GM10266 (cell line): ENCODE measurements around the gene VPS37C.

Experiments used
- DNase-seq: peaks from one replicate; pipeline ENCODE4 v3.0.0; 2012; ENCODE audit errors: extremely low spot score
- CTCF ChIP-seq: IDR thresholded peaks from 2 replicates; pipeline ENCODE4 v1.5.1; 2012; ENCODE audit warnings: mild to moderate bottlenecking, low read depth; ENCODE audit not compliant: control insufficient read depth, insufficient read depth; ENCODE audit errors: missing control alignments

Gene VPS37C

GRCh38 chr11:61113201-61113600 lies 48.0 kb downstream of the VPS37C start:
- no peak for DNase-seq
- no peak for TF ChIP-seq CTCF

GRCh38 chr11:61112575-61112974 lies 48.7 kb downstream of the VPS37C start:
- no peak for TF ChIP-seq CTCF
- DNase-seq = no peak

- DNase-seq = no peak
- TF ChIP-seq CTCF = no peak
Measured at GRCh38 chr11:61111786-61112517, 49.3 kb downstream of the VPS37C start.

- DNase-seq = no peak
- TF ChIP-seq CTCF = no peak
Measured at GRCh38 chr11:61111050-61111435, 50.2 kb downstream of the VPS37C start.

- no peak for DNase-seq
- no peak for TF ChIP-seq CTCF
Measured at GRCh38 chr11:61110255-61111049, 50.8 kb downstream of the VPS37C start.

GRCh38 chr11:61109671-61110070 lies 51.6 kb downstream of the VPS37C start:
- no peak for DNase-seq
- no peak for TF ChIP-seq CTCF
